ENCODE results near the gene ZNF592. TPM values are rescaled to one million over a fixed set of nuclear protein-coding genes. Genes with fewer than 3 reads are reported as not detected.
A peak's percentile ranks its signal among the peaks of the same experiment; 100 is the strongest.

Gene ZNF592
- total RNA-seq, 1 donor from 2014 or later, result 29.1 TPM

GRCh38 chr15:84781495-84781894, 33.1 kb downstream of the ZNF592 start:
- Mint-ChIP-seq H3K27ac (ENCODE audit: unreplicated experiment) (no peak overlapping the region), H3K4me1 (ENCODE audit: unreplicated experiment) (peaks cover 6% of the 10 kb centered on the region), H3K27me3 (ENCODE audit: unreplicated experiment) (no peaks in the 10 kb centered on the region), H3K4me3 (ENCODE audit: unreplicated experiment) (no peak overlapping the region), H3K36me3 (ENCODE audit: low read depth, unreplicated experiment) (peaks cover 28% of the 10 kb centered on the region), H3K9me3 (ENCODE audit: unreplicated experiment) (no peaks in the 10 kb centered on the region)
- no peak for TF ChIP-seq CTCF (IDR thresholded peaks at IDR 0.05; ENCODE audit: unreplicated experiment)
- DNase-seq (ENCODE audit: low spot score), result no peak

- H3K36me3 Mint-ChIP-seq (ENCODE audit: low read depth, unreplicated experiment), result peaks cover 28% of the 10 kb centered on the region
- no peaks in the 10 kb centered on the region for H3K9me3 Mint-ChIP-seq (ENCODE audit: unreplicated experiment)
- peaks cover 6% of the 10 kb centered on the region for H3K4me1 Mint-ChIP-seq (ENCODE audit: unreplicated experiment)
- peak overlapping the region; percentile 30 for H3K27ac Mint-ChIP-seq (ENCODE audit: unreplicated experiment)
- H3K4me3 Mint-ChIP-seq (ENCODE audit: unreplicated experiment), result no peak overlapping the region
- no peak for TF ChIP-seq CTCF (IDR thresholded peaks at IDR 0.05; ENCODE audit: unreplicated experiment)
- no peaks in the 10 kb centered on the region for H3K27me3 Mint-ChIP-seq (ENCODE audit: unreplicated experiment)
- no peak for DNase-seq (ENCODE audit: low spot score)
Observed at GRCh38 chr15:84782346-84782745, 34.0 kb downstream of the ZNF592 start.

GRCh38 chr15:84783493-84784251, 35.3 kb downstream of the ZNF592 start:
- no peak for TF ChIP-seq CTCF (IDR thresholded peaks at IDR 0.05; ENCODE audit: unreplicated experiment)
- Mint-ChIP-seq H3K4me3 (ENCODE audit: unreplicated experiment) (no peak overlapping the region), H3K4me1 (ENCODE audit: unreplicated experiment) (peaks cover 6% of the 10 kb centered on the region), H3K9me3 (ENCODE audit: unreplicated experiment) (no peaks in the 10 kb centered on the region), H3K27me3 (ENCODE audit: unreplicated experiment) (no peaks in the 10 kb centered on the region), H3K27ac (ENCODE audit: unreplicated experiment) (peak overlapping the region; percentile 48), H3K36me3 (ENCODE audit: low read depth, unreplicated experiment) (peaks cover 34% of the 10 kb centered on the region)
- DNase-seq (ENCODE audit: low spot score), result no peak

GRCh38 chr15:84784262-84784661, 35.9 kb downstream of the ZNF592 start:
- H3K36me3 Mint-ChIP-seq (ENCODE audit: low read depth, unreplicated experiment), result peaks cover 34% of the 10 kb centered on the region
- DNase-seq (ENCODE audit: low spot score), result no peak
- peaks cover 6% of the 10 kb centered on the region for H3K4me1 Mint-ChIP-seq (ENCODE audit: unreplicated experiment)
- no peak overlapping the region for H3K4me3 Mint-ChIP-seq (ENCODE audit: unreplicated experiment)
- no peak for TF ChIP-seq CTCF (IDR thresholded peaks at IDR 0.05; ENCODE audit: unreplicated experiment)
- no peaks in the 10 kb centered on the region for H3K9me3 Mint-ChIP-seq (ENCODE audit: unreplicated experiment)
- no peak overlapping the region for H3K27ac Mint-ChIP-seq (ENCODE audit: unreplicated experiment)
- H3K27me3 Mint-ChIP-seq (ENCODE audit: unreplicated experiment), result no peaks in the 10 kb centered on the region

- no peaks in the 10 kb centered on the region for H3K27me3 Mint-ChIP-seq (ENCODE audit: unreplicated experiment)
- H3K9me3 Mint-ChIP-seq (ENCODE audit: unreplicated experiment), result no peaks in the 10 kb centered on the region
- no peak for DNase-seq (ENCODE audit: low spot score)
- TF ChIP-seq CTCF (IDR thresholded peaks at IDR 0.05; ENCODE audit: unreplicated experiment), result no peak
- peaks cover 6% of the 10 kb centered on the region for H3K4me1 Mint-ChIP-seq (ENCODE audit: unreplicated experiment)
- peak overlapping the region; percentile 78 for H3K4me3 Mint-ChIP-seq (ENCODE audit: unreplicated experiment)
- H3K27ac Mint-ChIP-seq (ENCODE audit: unreplicated experiment), result peak overlapping the region; percentile 57
- H3K36me3 Mint-ChIP-seq (ENCODE audit: low read depth, unreplicated experiment), result peaks cover 34% of the 10 kb centered on the region
Observed at GRCh38 chr15:84785053-84785452, 36.7 kb downstream of the ZNF592 start.

Data from endothelial cell (in vitro differentiated cells).